Sigmoid colon (tissue), 7 donors: ENCODE results near the gene TNFRSF1B. TPM values are rescaled to one million over a fixed set of nuclear protein-coding genes. Genes with fewer than 3 reads are reported as not detected.

Experiments
- DNase-seq: peaks from one replicate; pipeline ENCODE4 v3.0.0-alpha.2; 2019
- H3K27ac ChIP-seq, 4 donors: fragments of 200-600 bp; sonication (generic); one replicate each; pipeline ENCODE4 v1.5.1; 2016 to 2019; ENCODE audit warnings: mild to moderate bottlenecking in 1 of 4
- H3K27me3 ChIP-seq, 3 donors: fragments of 200-600 bp; sonication (generic); one replicate each; pipeline ENCODE4 v1.5.1; 2019; ENCODE audit warnings: mild to moderate bottlenecking in 1 of 3
- H3K36me3 ChIP-seq, 4 donors: fragments of 200-600 bp; sonication (generic); one replicate each; pipeline ENCODE4 v1.5.1; 2016 to 2019
- H3K4me1 ChIP-seq, 4 donors: fragments of 200-600 bp; sonication (generic); one replicate each; pipeline ENCODE4 v1.5.1; 2017 to 2019
- H3K4me3 ChIP-seq, 4 donors: fragments of 200-600 bp; sonication (generic); one replicate each; pipeline ENCODE4 v1.5.1; 2017 to 2019; ENCODE audit warnings: mild to moderate bottlenecking in 2 of 4, moderate library complexity in 1 of 4
- H3K9me3 ChIP-seq, 4 donors: fragments of 200-600 bp in 3 of 4; sonication (generic) in 3 of 4; one replicate each; pipeline versions ENCODE4 v1.5.1 to v1.6.1; 2013 to 2019
- EP300 ChIP-seq, 4 donors: sonication (generic); formaldehyde crosslinking; IDR thresholded peaks; one replicate each; pipeline ENCODE4 v1.6.1; 2017; ENCODE audit warnings: antibody characterized with exemption in 4 of 4
- POLR2A ChIP-seq, 2 donors: fragments of 450-650 bp; IDR thresholded peaks; one replicate each; pipeline ENCODE4 v1.6.1; 2016; ENCODE audit warnings: antibody characterized with exemption in 2 of 2, mild to moderate bottlenecking in 2 of 2, moderate library complexity in 2 of 2
- POLR2AphosphoS5 ChIP-seq, 4 donors: sonication (generic); formaldehyde crosslinking; IDR thresholded peaks; one replicate each; pipeline ENCODE4 v1.6.1; 2017; ENCODE audit warnings: antibody characterized with exemption in 4 of 4
- WGBS, 2 donors: extraction: QIAGEN DNeasy Blood & Tissue Kit; methylation state at CpG; one replicate each; pipeline ENCODE4 v1.1.7; 2013; 5-methylcytosine and 5-hydroxymethylcytosine counted together
- intact Hi-C: fragments of 100-400 bp; cut with DNase I; formaldehyde crosslinking; loops from one replicate; pipeline ENCODE4 v1.15.1; 2023
- polyA plus RNA-seq, 3 donors: library from polyadenylated mRNA; stranded (reverse); fragments of 200-250 nt; gene quantifications; one replicate each; pipeline ENCODE4 v1.2.3, GENCODE V29; 2013
- total RNA-seq, 4 donors: library from RNA; depleted of rRNA; stranded (reverse); fragments of >200 nt; gene quantifications; one replicate each; pipeline ENCODE4 v1.1.0, GENCODE V29; 2016
- TF ChIP-seq, protein P1 (sequence below), 4 experiments: fragments of 450-650 bp in 3 of 4; fragments of 200-600 bp in 1 of 4; IDR thresholded peaks; one replicate each; pipeline ENCODE4 v1.5.1; 2016 to 2019; ENCODE audit warnings: antibody characterized with exemption in 4 of 4, mild to moderate bottlenecking in 3 of 4, moderate library complexity in 2 of 4
- donor health status: healthy with polysubstance abuse.
- donor health status: Bipolar disorder and iron deficiency.
- donor health status: healthy.

TNFRSF1B gene
- total and polyA plus RNA-seq, 7 donors = 4.2 to 37.2 (median 18.6) TPM

DNA sequence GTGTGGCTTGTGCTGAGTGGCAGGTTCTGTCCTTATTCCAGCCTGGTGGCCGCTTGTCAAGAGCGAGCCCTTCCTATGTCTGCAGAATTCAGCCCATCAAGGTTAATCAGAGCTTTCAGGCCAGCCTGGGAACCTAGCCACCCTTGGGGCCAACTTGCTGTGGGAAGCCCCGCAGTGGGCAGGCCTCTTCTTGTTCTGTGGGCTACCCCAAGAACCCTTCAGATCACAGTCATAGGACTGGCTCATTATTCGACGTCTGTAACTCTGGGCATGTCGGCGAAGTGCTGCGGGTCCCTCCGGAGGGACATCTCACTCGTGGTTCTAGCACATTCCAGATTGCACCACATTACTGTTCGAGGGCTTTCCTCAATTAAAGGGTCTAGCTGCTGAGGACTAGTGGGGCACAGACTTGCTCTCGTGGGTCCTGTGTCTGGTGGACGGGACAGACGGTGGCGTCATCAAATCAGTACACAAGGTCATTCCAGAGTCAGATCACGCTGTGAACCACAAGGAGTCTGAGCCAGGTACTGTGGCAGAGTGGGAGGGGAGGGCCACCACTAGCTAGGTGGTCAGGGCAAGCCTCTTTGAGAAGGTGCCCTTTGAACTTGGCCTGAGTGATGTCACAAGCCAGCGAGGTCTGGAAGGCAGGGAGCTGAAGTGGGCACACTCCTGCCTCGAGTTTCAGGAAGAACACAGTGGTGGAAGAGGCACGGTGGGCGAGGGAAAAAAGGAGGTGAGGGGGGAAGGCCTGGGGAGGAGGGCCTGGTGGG is 20.3 kb upstream of the TNFRSF1B start:
- TF ChIP-seq, protein P1, sequence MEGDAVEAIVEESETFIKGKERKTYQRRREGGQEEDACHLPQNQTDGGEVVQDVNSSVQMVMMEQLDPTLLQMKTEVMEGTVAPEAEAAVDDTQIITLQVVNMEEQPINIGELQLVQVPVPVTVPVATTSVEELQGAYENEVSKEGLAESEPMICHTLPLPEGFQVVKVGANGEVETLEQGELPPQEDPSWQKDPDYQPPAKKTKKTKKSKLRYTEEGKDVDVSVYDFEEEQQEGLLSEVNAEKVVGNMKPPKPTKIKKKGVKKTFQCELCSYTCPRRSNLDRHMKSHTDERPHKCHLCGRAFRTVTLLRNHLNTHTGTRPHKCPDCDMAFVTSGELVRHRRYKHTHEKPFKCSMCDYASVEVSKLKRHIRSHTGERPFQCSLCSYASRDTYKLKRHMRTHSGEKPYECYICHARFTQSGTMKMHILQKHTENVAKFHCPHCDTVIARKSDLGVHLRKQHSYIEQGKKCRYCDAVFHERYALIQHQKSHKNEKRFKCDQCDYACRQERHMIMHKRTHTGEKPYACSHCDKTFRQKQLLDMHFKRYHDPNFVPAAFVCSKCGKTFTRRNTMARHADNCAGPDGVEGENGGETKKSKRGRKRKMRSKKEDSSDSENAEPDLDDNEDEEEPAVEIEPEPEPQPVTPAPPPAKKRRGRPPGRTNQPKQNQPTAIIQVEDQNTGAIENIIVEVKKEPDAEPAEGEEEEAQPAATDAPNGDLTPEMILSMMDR (IDR thresholded peaks at IDR 0.05) = no peak
- TF ChIP-seq POLR2A (IDR thresholded peaks at IDR 0.05) = no peak
- TF ChIP-seq POLR2AphosphoS5 (IDR thresholded peaks at IDR 0.05) = no peak
- TF ChIP-seq EP300 (IDR thresholded peaks at IDR 0.05) = no peak
- intact Hi-C loops = no loop called here
- WGBS, 2 donors = 86 to 87% methylated on average over 20 of the region's 20 CpGs
- H3K27me3 ChIP-seq = no peaks in the 10 kb centered on the region
- no peaks in the 10 kb centered on the region for H3K36me3 ChIP-seq
- H3K4me1 ChIP-seq = peaks cover 0 to 24% (median 13%) of the 10 kb centered on the region in 4 donors
- no peak for DNase-seq
- H3K9me3 ChIP-seq = peaks cover 0 to 2% (median 0%) of the 10 kb centered on the region in 4 donors
- no peak overlapping the region for H3K4me3 ChIP-seq
- H3K27ac ChIP-seq = peak overlapping the region in 3 of 4 donors; percentile 8 to 60 (median 50)

- H3K4me3 ChIP-seq = no peak overlapping the region
- no peak for DNase-seq
- no peaks in the 10 kb centered on the region for H3K36me3 ChIP-seq
- peak in 1 of 4 donors; percentile 34 for TF ChIP-seq POLR2AphosphoS5 (IDR thresholded peaks at IDR 0.05)
- TF ChIP-seq, protein P1 (IDR thresholded peaks at IDR 0.05) = no peak
- TF ChIP-seq EP300 (IDR thresholded peaks at IDR 0.05) = no peak
- TF ChIP-seq POLR2A (IDR thresholded peaks at IDR 0.05) = no peak
- 67 to 76% methylated on average over 8 of the region's 8 CpGs for WGBS, 2 donors
- H3K27me3 ChIP-seq = no peaks in the 10 kb centered on the region
- intact Hi-C loops = no loop called here
- H3K27ac ChIP-seq = peak overlapping the region; percentile 40 to 57 (median 48)
- peaks cover 0 to 2% (median 0%) of the 10 kb centered on the region in 4 donors for H3K9me3 ChIP-seq
- peaks cover 0 to 24% (median 13%) of the 10 kb centered on the region in 4 donors for H3K4me1 ChIP-seq
Observed at GRCh38 chr1:12147201-12147701, 19.5 kb upstream of the TNFRSF1B start.

GRCh38 chr1:12148160-12148957 is 18.4 kb upstream of the TNFRSF1B start:
- H3K9me3 ChIP-seq = peaks cover 0 to 2% (median 0%) of the 10 kb centered on the region in 4 donors
- no peak overlapping the region for H3K4me3 ChIP-seq
- peaks cover 0 to 16% (median 7%) of the 10 kb centered on the region in 4 donors for H3K4me1 ChIP-seq
- intact Hi-C loops = no loop called here
- no peaks in the 10 kb centered on the region for H3K27me3 ChIP-seq
- no peaks in the 10 kb centered on the region for H3K36me3 ChIP-seq
- WGBS, 2 donors = 28 to 42% methylated on average over 8 of the region's 8 CpGs
- peak overlapping the region; percentile 40 to 57 (median 48) for H3K27ac ChIP-seq
- no peak for DNase-seq
- TF ChIP-seq POLR2AphosphoS5 (IDR thresholded peaks at IDR 0.05) (no peak), POLR2A (IDR thresholded peaks at IDR 0.05) (no peak), EP300 (IDR thresholded peaks at IDR 0.05) (no peak)
- TF ChIP-seq, protein P1 (IDR thresholded peaks at IDR 0.05) = no peak

- Histone ChIP-seq H3K4me1 (peaks cover 0 to 7% (median 0%) of the 10 kb centered on the region in 4 donors), H3K27ac (peak overlapping the region in 1 of 4 donors; percentile 57), H3K9me3 (peaks cover 0 to 2% (median 0%) of the 10 kb centered on the region in 4 donors), H3K27me3 (no peaks in the 10 kb centered on the region), H3K36me3 (no peaks in the 10 kb centered on the region), H3K4me3 (no peak overlapping the region)
- no peak for DNase-seq
- TF ChIP-seq EP300 (IDR thresholded peaks at IDR 0.05) (no peak), POLR2A (IDR thresholded peaks at IDR 0.05) (no peak), POLR2AphosphoS5 (IDR thresholded peaks at IDR 0.05) (no peak)
- TF ChIP-seq, protein P1 (IDR thresholded peaks at IDR 0.05) = no peak
- intact Hi-C loops = no loop called here
- 74 to 85% methylated on average over 5 of the region's 5 CpGs for WGBS, 2 donors
Observed at GRCh38 chr1:12148958-12149790, 17.6 kb upstream of the TNFRSF1B start.
